Measurements from ENCODE around the gene EMP2. TPM values are rescaled to one million over a fixed set of nuclear protein-coding genes. Genes with fewer than 3 reads are reported as not detected.

Gene EMP2
- total RNA-seq, 1 experiment from 2014 or later = 14.4 TPM

GRCh38 chr16:10530685-10531084 is 49.7 kb downstream of the EMP2 start:
- no peaks in the 10 kb centered on the region for H3K4me1 Mint-ChIP-seq
- no peak overlapping the region for H2AFZ ChIP-seq (ENCODE audit: low read length)
- no peaks in the 10 kb centered on the region for H3K27me3 ChIP-seq (ENCODE audit: insufficient read depth, low read length)

More at GRCh38 chr16:10530685-10531084, 49.7 kb downstream of the EMP2 start:
- H3K9ac ChIP-seq (ENCODE audit: extremely low read depth, insufficient read length, low read length) = no peak overlapping the region
- H2BK5ac ChIP-seq (ENCODE audit: insufficient read length, low read length) = no peak overlapping the region
- no peak overlapping the region for H3K23ac ChIP-seq (ENCODE audit: insufficient read length, low read depth, low read length)
- no peak overlapping the region for H3K4ac ChIP-seq (ENCODE audit: low read depth, low read length)
- Mint-ChIP-seq H3K9me3 (no peaks in the 10 kb centered on the region), H3K4me3 (no peak overlapping the region), H3K36me3 (ENCODE audit: insufficient read depth in 1 of 3, low read depth in 3 of 3) (no peaks in the 10 kb centered on the region), H3K27me3 (ENCODE audit: low read depth) (no peaks in the 10 kb centered on the region), H3K27ac (no peak overlapping the region)
- H3K18ac ChIP-seq (ENCODE audit: insufficient read length, low read depth, low read length) = no peak overlapping the region
- no peaks in the 10 kb centered on the region for H3K4me1 ChIP-seq (ENCODE audit: insufficient read depth, low read length)
- H3K9me3 ChIP-seq (ENCODE audit: control insufficient read depth, low read depth, low read length) = no peaks in the 10 kb centered on the region
- no peak overlapping the region for H4K8ac ChIP-seq (replicated peaks; ENCODE audit: insufficient read length, low read depth, low read length)
- H2BK20ac ChIP-seq (ENCODE audit: low read depth, low read length, poor library complexity, severe bottlenecking) = no peak overlapping the region
- no peak overlapping the region for H2BK120ac ChIP-seq (ENCODE audit: low read depth, low read length, poor library complexity, severe bottlenecking)
- H3K27ac ChIP-seq (ENCODE audit: insufficient read length, low read depth, low read length) = no peak overlapping the region
- no peaks in the 10 kb centered on the region for H4K20me1 ChIP-seq (ENCODE audit: control insufficient read depth, insufficient read depth, insufficient read length)
- no peak overlapping the region for H2BK12ac ChIP-seq (ENCODE audit: insufficient read length, low read depth, low read length)
- H3T11ph ChIP-seq (ENCODE audit: low read length) = no peak overlapping the region
- no peak overlapping the region for H2BK15ac ChIP-seq (ENCODE audit: low read depth, low read length)
- no peak overlapping the region for H3K56ac ChIP-seq (ENCODE audit: insufficient read length, low read depth, low read length)
- H3K79me1 ChIP-seq (ENCODE audit: insufficient read depth, low read depth, low read length, poor library complexity, severe bottlenecking) = no peaks in the 10 kb centered on the region
- WGBS (ENCODE audit: extremely low coverage, insufficient read length, low lambda C conversion rate) = no CpG with 5 or more reads among the region's 14 CpGs
- no peak overlapping the region for H3K14ac ChIP-seq (ENCODE audit: insufficient read depth, low read length)
- no peak overlapping the region for H2AK5ac ChIP-seq (ENCODE audit: insufficient read length, low read length)
- TF ChIP-seq CTCF (conservative IDR thresholded peaks at IDR 0.05) = no peak
- H4K5ac ChIP-seq (ENCODE audit: insufficient read length, low read depth, low read length) = no peak overlapping the region
- H3K4me2 ChIP-seq (ENCODE audit: insufficient read depth, insufficient read length, low read length) = no peak overlapping the region
- no peaks in the 10 kb centered on the region for H3K79me2 ChIP-seq (ENCODE audit: insufficient read depth, low read length)
- H3K23me2 ChIP-seq (ENCODE audit: insufficient read length, low read depth, low read length, poor library complexity, severe bottlenecking) = no peaks in the 10 kb centered on the region
- DNase-seq = no peak
- no peak overlapping the region for H4K91ac ChIP-seq (ENCODE audit: insufficient read length, low read depth, low read length)

All from H9 (cell line).